ENCODE results near the gene ARPC2.

- TF ChIP-seq POLR2A (IDR thresholded peaks at IDR 0.05; ENCODE audit: low read length): peak; percentile 25
- no peak for TF ChIP-seq GATA1 (IDR thresholded peaks at IDR 0.05; ENCODE audit: low read depth, low read length)
Observed at GRCh38 chr2:218275371-218276072, 58.5 kb downstream of the ARPC2 start.
